SU-DHL-6 (cell line): ENCODE data around the gene OSBPL5.

Experiments used
- H2AFZ ChIP-seq: fragments of 200-600 bp; sonication (generic); 2 replicates; pipeline ENCODE4 v1.6.1; 2014; ENCODE audit warnings: low read depth, mild to moderate bottlenecking, moderate library complexity, mixed read lengths, antibody characterized with exemption, low read length; ENCODE audit not compliant: severe bottlenecking
- H3F3A ChIP-seq: fragments of 200-600 bp; shearing (Covaris generic); 2 replicates; pipeline ENCODE4 v1.6.0; 2016; ENCODE audit warnings: antibody characterized with exemption, mild to moderate bottlenecking; ENCODE audit not compliant: insufficient read depth
- H3K27ac ChIP-seq: fragments of 200-600 bp; sonication (generic); 2 replicates; pipeline ENCODE4 v1.5.1; 2016; ENCODE audit warnings: low read depth, mild to moderate bottlenecking, low read length, moderate library complexity, mixed read lengths
- H3K27me3 ChIP-seq: fragments of 200-600 bp; sonication (generic), shearing (Covaris generic); 2 replicates; pipeline ENCODE4 v1.6.0; 2014; ENCODE audit warnings: mild to moderate bottlenecking, low read length
- H3K36me3 ChIP-seq: fragments of 200-600 bp; sonication (generic); 2 replicates; pipeline ENCODE4 v1.6.1; 2014; ENCODE audit warnings: mild to moderate bottlenecking, low read length, mixed read lengths
- H3K4me2 ChIP-seq: fragments of 300-600, 200-600 bp; shearing (Covaris generic), sonication (generic); 2 replicates; pipeline ENCODE4 v1.6.0; 2014; ENCODE audit warnings: low read length, low read depth, mild to moderate bottlenecking; ENCODE audit not compliant: poor library complexity, severe bottlenecking
- H3K4me3 ChIP-seq: fragments of 200-600 bp; sonication (generic); 2 replicates; pipeline ENCODE4 v1.5.1; 2014; ENCODE audit warnings: antibody characterized with exemption, low read length, mild to moderate bottlenecking, mixed read lengths; ENCODE audit not compliant: insufficient read depth, poor library complexity, severe bottlenecking
- H3K79me2 ChIP-seq: fragments of 200-600 bp; sonication (generic); 2 replicates; pipeline ENCODE4 v1.6.1; 2014; ENCODE audit warnings: mild to moderate bottlenecking, low read length, moderate library complexity; ENCODE audit not compliant: insufficient read depth
- H3K9ac ChIP-seq: fragments of 200-600 bp; sonication (generic); 2 replicates; pipeline ENCODE4 v1.7.0; 2014; ENCODE audit warnings: mild to moderate bottlenecking, low read length
- H3K9me2 ChIP-seq: fragments of 200-600 bp; sonication (generic); replicated peaks from 2 replicates; pipeline ENCODE4 v1.6.1; 2014; ENCODE audit warnings: low read length; ENCODE audit not compliant: insufficient read depth
- H3K9me3 ChIP-seq: fragments of 200-600 bp; sonication (generic); 2 replicates; pipeline ENCODE4 v1.6.1; 2014; ENCODE audit warnings: low read length, mixed read lengths; ENCODE audit not compliant: insufficient read depth
- H4K20me1 ChIP-seq: fragments of 200-600 bp; sonication (generic); 2 replicates; pipeline ENCODE4 v1.6.1; 2014; ENCODE audit warnings: low read depth, mild to moderate bottlenecking, antibody characterized with exemption, low read length, moderate library complexity, mixed read lengths
- CTCF ChIP-seq: fragments of 200-600 bp; sonication (generic); IDR thresholded peaks from one replicate; pipeline ENCODE4 v1.5.1; 2017; ENCODE audit warnings: antibody characterized with exemption, mild to moderate bottlenecking, low read length, moderate library complexity; ENCODE audit not compliant: insufficient read depth, poor library complexity, severe bottlenecking
- EZH2phosphoT487 ChIP-seq: fragments of 200-600 bp; sonication (generic), shearing (Covaris generic); conservative IDR thresholded peaks from 2 replicates; pipeline ENCODE4 v1.6.1; 2018; ENCODE audit warnings: mild to moderate bottlenecking, antibody characterized with exemption, low read length, moderate library complexity, mixed read lengths

Gene OSBPL5

GRCh38 chr11:3199537-3200295 lies 34.6 kb upstream of the OSBPL5 start:
- H3K27me3 ChIP-seq, result no peaks in the 10 kb centered on the region
- H3K9me3 ChIP-seq, result no peaks in the 10 kb centered on the region
- no peak overlapping the region for H2AFZ ChIP-seq
- H3K4me2 ChIP-seq, result no peak overlapping the region
- H3K4me3 ChIP-seq, result no peak overlapping the region
- TF ChIP-seq CTCF (no peak), EZH2phosphoT487 (no peak)
- no peaks in the 10 kb centered on the region for H3K79me2 ChIP-seq
- H3K9ac ChIP-seq, result no peak overlapping the region
- H3F3A ChIP-seq, result no peaks in the 10 kb centered on the region
- no peaks in the 10 kb centered on the region for H3K9me2 ChIP-seq
- no peaks in the 10 kb centered on the region for H3K36me3 ChIP-seq
- no peak overlapping the region for H3K27ac ChIP-seq
- no peaks in the 10 kb centered on the region for H4K20me1 ChIP-seq

- no peak for TF ChIP-seq CTCF
- no peak for TF ChIP-seq EZH2phosphoT487
- Histone ChIP-seq H3K27ac (no peak overlapping the region), H4K20me1 (no peaks in the 10 kb centered on the region), H2AFZ (no peak overlapping the region), H3K36me3 (no peaks in the 10 kb centered on the region), H3K79me2 (no peaks in the 10 kb centered on the region), H3K9me3 (no peaks in the 10 kb centered on the region), H3K9me2 (no peaks in the 10 kb centered on the region), H3F3A (no peaks in the 10 kb centered on the region), H3K9ac (no peak overlapping the region), H3K4me3 (no peak overlapping the region), H3K27me3 (no peaks in the 10 kb centered on the region), H3K4me2 (no peak overlapping the region)
Measured at GRCh38 chr11:3198815-3199214, 33.7 kb upstream of the OSBPL5 start.

GRCh38 chr11:3197878-3198528 lies 32.9 kb upstream of the OSBPL5 start:
- H3K9me2 ChIP-seq, result no peaks in the 10 kb centered on the region
- no peaks in the 10 kb centered on the region for H3K79me2 ChIP-seq
- H3K9me3 ChIP-seq, result no peaks in the 10 kb centered on the region
- H3F3A ChIP-seq, result no peaks in the 10 kb centered on the region
- H3K4me3 ChIP-seq, result no peak overlapping the region
- H3K27me3 ChIP-seq, result no peaks in the 10 kb centered on the region
- H4K20me1 ChIP-seq, result no peaks in the 10 kb centered on the region
- no peak overlapping the region for H3K9ac ChIP-seq
- H3K4me2 ChIP-seq, result no peak overlapping the region
- no peak overlapping the region for H3K27ac ChIP-seq
- no peaks in the 10 kb centered on the region for H3K36me3 ChIP-seq
- TF ChIP-seq EZH2phosphoT487, result no peak
- no peak for TF ChIP-seq CTCF
- H2AFZ ChIP-seq, result no peak overlapping the region
